HT1080 (cell line): ENCODE measurements around the gene BCDIN3D. TPM values are rescaled to one million over a fixed set of nuclear protein-coding genes. Genes with fewer than 3 reads are reported as not detected.
"Not testable (repeated sequence)": the region's sequence is repeated elsewhere in the genome, so short reads cannot be mapped to it uniquely, and the experiment has no call there.

ENCODE experiments used
- DNase-seq: peaks from one replicate; pipeline ENCODE4 v3.0.0-alpha.2; 2015; ENCODE audit warnings: low read depth
- polyA plus RNA-seq, 2 experiments: library from polyadenylated mRNA; depleted of rRNA; stranded (reverse); fragments of >200 nt; gene quantifications; 2 replicates each; pipeline ENCODE4 v1.2.3, GENCODE V29; 2015
- total RNA-seq: library from RNA; depleted of rRNA; stranded (reverse); fragments of >200 nt; shearing (Covaris generic); gene quantifications from 2 replicates; pipeline ENCODE4 v1.2.3, GENCODE V29; 2014; rRNA removed

The BCDIN3D gene, protein sequence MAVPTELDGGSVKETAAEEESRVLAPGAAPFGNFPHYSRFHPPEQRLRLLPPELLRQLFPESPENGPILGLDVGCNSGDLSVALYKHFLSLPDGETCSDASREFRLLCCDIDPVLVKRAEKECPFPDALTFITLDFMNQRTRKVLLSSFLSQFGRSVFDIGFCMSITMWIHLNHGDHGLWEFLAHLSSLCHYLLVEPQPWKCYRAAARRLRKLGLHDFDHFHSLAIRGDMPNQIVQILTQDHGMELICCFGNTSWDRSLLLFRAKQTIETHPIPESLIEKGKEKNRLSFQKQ
- total RNA-seq = 2.4 and 3.3 TPM in 2 replicates
- polyA plus RNA-seq (2015; cell fraction: cytosol; rRNA removed) = 3.4 and 3.8 TPM in 2 replicates
- 3.3 and 6.4 TPM in 2 replicates for polyA plus RNA-seq (2015; cell fraction: nucleus; rRNA removed)

DNA sequence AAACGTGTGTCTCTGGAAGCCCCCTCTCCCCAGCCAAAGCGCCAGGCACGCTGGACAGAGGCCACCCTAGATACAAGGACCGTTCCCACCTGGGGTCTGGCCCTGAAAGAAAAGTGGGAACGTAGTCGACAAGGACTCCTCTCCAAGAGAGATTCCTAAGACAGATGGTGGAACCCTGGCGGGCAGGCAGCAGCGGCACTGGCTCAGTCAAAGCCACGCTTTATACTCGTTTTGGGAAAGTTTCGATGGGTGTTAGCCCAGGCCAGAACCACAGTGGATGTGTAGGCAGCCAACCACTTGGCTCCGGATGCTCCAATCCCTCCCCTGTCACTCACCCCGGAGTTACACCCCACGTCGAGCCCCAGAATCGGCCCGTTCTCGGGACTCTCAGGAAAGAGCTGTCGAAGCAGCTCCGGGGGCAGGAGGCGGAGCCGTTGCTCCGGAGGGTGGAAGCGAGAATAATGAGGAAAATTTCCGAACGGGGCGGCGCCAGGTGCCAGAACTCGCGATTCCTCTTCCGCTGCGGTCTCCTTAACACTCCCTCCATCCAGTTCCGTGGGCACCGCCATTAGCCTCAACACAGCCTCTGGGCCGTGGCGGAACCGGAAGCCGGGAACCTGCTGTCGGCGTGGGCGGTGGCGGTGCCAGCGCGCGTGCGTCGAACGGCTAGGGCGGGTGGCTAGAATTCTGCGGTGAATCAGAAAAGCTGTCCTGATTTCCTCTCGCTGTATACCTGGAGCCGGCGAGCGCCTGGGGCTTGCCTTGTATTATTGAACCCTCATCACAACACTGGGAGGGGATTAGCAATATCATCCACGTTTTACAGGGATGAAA is at the start of gene BCDIN3D:
Gene BCDIN3D, minus strand, starts transcription at position 588 of the 834 bp plus-strand sequence. Its CDS starts 19 bp downstream, at position 569.
- peak; percentile 96 for DNase-seq

DNA sequence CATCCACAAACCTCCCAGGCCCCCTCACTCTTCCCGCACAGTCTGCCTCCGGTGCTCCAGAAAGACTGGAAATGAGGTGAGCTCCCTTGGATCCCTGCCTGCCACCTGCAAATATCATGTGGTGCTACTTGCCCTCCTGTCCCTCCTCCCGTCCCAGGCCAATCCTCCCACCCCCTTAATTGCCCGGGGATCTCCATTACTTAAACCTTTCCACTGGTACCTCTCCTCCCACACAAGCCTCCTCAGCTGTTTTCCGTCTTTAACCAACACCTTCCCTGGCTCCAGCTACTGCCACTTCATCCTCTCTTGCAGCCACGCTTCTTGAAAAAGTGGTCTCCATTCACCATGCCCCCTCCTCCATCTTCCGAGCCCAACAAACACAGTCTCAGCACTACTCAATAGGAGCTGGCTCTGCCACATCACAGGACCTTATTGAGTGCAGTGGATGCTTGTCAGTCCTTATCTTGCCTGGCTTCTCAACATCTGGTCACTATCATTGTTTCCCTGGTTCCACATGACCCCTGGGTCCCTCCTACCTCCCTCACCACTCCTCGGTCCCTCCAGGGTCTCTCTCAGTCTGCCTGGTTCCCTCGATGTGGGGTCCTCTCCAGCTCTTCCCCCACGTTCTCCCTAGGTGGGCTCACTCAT is 49.3 kb upstream of the BCDIN3D start:
- no peak for DNase-seq

DNA sequence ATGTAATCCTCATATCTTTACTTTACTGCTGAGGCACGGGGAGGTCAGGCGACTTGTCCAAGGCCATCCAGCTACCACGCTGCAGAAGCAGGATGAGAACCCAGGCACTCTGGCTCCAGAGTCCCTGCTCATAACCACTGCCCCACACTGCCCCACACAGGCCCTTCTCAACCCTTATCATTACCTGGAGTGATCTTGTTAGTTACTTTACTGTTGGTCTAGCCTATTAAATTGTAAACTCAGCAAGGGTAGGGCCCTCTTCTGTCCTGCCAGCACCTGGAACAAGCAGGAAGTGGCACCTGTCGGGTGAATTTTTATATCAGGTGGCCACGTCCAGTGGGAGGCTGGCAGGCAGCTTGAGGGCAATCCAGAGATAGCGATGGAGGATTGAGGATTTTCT is 48.6 kb upstream of the BCDIN3D start:
- no peak for DNase-seq

DNA sequence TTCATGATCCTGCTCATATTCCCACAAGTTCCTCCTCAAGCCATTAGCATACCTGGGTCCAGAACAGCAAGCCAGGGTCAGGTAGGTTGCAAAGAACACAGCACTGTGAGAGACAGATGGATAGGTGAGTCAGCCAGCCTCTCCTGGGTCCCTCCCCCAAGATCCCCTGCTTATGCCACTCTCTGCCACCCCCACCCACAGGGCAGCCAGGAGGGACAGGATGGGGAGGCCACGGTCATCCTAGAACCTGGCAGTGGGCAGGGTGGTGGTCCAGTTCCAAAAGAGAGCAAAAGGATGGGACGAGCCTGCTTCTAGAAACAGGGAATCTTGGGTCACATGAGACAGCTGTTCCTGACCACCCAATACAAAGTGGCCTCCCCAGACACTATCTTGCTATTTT is 48.1 kb upstream of the BCDIN3D start:
- DNase-seq = no peak

DNA sequence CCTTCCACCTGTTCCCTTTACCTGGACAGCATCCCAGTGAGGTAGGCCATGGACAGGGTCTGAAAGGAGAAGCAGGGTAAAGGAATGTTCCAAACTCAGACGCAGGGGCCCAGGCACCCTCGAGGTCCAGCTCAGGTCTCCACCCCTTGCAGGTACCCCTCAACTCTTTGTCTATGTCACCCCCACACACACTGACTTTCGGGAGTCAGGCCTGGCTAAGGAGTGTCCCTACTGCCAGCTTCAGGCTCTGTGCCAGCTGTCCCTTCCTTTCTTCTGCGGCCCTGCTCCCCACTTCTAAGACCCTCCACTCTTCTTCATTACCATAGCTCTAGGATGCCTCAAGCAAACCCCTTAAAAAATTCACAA is 47.2 kb upstream of the BCDIN3D start:
- no peak for DNase-seq

DNA sequence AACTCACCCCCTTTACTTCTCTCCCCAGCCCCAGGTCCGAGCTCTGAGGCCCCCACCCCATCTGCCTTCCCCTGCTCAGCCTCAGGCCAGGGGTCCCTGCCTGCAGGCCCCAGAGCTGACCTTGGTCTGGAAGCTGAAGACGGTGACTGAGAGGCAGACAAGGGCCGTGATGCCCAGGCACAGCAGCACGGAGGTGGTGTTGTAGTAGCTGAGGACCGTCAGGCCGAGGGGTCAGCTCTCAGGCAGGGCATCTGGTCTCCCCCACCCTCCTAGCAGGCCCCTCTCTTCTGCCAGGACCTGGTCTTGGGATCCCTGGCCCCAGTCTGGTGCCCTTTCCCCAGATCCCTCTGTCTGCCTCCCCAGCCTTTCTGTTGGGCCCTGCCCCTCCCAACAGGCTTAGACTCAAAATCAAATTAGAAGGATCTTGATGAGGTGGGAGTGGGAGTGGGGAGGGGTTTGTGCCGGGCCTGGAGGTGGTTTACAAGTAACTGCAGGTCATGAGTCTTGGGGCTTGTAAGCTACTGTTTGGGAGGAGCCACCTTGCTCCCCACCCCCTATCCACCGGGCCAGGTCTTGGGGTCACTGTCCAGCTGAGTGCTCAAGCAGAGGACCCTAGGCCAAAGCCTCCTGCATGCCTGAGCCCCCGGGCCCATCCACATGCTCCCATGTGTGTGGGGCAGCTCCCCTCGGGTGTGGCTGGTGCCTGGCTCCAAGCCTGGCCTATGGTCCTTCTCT is 46.6 kb upstream of the BCDIN3D start:
- DNase-seq = no peak

DNA sequence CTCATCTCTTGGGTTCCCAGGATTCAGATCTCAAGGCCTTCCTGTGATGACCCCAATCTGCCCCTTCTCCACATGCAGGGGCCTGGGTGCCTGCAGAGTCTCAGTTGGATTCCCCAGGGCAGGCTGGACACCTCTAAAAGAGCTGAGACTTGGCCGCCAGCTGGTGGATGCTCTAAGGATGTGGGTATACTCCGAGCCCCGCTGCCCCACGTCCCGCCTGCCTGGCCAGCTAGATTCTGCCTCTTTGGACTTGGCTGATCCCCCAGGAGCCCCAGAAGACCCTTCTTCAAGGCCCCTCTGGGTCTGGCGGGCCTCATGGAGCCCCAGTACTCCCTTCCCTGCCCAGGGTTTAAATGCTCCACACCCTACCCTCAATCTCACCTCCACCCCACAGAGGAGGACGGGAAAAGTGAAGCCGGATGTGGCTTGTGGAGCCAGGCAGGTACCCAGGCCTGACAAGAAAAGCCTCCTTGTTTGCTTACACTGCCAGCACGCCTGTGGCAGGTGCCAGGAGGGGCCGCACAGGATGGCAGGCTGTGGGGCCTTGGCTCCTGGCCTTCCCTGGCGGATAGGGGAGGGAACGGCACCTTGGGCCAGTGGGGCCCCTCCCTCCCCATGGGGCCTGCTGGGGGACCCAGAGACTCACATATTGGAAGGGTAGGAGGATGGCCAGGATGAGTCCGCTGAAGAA is 45.7 kb upstream of the BCDIN3D start:
- DNase-seq = no peak

DNA sequence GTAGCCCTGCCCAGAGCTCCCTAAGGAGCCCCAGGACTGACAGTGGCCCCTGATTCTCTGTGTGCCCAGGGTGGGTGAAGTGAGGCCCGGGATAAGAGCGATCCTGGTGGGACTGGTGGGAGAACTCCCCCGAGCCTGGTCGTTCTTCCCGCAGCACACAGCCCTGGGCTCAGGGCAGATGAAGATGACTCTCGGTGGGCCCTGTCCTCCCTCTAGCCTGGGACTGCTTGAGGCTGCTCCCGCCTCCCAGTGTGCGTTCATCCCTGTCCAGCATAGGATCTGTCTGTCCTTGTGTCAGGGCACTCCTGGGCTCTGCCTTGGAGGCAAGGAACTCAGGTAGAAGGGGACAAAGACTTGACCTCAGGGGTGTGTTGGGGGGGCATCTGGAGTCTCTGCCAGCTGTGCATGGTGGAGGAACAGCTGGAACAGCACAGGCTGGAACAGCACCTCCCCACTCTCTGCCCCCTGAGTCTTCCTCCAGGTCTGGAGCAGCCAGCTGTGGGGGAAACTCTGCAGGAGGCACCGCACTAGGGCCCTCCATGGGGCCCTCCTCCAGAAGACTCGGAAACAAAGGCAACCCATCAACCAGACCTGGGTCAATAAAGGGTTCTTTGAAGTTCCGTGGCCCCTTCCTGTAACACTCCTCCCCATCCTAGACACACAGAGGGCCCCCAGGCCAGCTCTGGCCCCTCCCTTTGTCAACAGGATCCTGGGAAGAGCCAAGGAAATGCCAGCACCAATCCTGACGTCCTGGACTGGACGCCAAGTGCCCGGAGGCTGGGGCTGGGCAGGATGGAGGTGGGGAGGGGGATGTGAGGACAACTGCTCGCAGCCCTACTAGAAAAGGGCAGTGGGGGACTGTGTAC is 44.9 kb upstream of the BCDIN3D start:
- DNase-seq = no peak

DNA sequence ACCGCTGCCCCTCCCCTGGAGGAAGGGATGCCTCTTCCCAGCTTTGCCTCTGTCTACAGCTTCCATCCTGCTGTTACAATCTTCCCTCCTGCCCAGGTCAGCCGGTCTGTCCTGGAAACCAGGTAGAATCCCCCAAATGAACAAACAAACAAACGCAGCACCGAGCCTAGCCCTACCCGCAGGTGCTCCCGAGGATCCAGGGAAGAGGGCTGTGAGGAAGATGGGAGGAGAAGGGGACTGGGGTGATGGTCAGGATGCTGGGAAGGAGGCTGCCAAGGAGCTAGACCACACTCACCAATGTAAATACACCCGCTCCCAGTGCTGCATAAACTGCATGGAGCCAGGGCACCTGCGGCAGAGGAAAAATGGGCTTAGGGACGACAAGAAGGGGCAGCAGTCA is 44.2 kb upstream of the BCDIN3D start:
- no peak for DNase-seq

DNA sequence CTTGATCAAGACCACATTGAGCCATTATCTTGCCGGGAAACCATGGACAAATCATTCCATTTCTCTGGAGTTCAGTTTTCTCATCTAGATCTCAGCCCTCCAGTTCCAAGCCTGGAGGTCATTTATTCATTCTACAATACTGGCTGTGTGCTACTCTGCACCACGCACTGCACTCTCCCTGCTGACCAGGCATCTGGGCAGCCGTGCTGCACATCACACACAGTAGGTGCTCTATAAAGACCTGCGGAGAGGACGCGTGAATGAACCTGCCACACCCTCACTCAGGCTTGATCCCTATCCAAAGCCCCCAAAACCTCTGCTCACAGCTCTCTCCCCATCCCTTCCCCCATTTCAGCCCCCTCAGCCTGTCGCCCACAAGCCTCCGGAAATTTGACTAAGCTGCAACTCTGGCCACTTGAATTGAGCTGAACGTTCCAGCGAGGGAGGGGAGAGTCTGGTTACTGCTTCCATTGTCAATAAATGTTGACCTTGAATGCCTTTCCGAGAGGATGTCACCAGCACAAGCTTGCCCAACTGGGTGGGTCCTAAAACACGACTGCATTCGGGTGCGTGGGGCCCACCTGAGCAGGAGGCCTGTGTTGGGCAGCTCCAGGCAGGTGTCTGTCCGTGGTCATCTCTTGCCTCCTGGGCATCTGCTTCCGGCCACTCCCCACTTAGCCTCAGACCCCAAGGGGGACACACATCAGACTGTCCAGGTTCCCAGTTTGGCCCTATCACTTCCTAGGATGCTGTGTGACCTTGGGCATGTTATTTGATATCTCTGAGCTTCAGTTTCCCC is 43.0 kb upstream of the BCDIN3D start:
- DNase-seq = no peak

DNA sequence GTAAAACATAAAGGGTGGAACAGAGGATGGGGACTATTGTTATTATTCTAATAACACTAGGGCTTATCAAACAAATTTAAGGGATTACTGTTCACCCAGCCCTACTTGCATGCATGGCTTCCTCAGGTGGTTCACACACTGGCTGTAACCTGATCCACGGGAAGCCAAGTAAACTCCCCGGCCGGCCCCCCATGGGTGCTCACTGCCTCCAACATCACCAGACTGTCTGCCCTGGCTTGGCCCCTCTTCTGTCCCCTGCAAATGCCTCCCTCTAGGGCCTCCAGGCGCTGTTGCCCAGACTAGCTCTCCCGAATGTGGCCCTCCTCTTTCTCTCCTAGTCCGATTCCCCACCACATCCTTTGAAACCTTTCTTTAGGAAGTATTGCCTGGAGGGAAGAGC is 42.2 kb upstream of the BCDIN3D start:
- DNase-seq = no peak

DNA sequence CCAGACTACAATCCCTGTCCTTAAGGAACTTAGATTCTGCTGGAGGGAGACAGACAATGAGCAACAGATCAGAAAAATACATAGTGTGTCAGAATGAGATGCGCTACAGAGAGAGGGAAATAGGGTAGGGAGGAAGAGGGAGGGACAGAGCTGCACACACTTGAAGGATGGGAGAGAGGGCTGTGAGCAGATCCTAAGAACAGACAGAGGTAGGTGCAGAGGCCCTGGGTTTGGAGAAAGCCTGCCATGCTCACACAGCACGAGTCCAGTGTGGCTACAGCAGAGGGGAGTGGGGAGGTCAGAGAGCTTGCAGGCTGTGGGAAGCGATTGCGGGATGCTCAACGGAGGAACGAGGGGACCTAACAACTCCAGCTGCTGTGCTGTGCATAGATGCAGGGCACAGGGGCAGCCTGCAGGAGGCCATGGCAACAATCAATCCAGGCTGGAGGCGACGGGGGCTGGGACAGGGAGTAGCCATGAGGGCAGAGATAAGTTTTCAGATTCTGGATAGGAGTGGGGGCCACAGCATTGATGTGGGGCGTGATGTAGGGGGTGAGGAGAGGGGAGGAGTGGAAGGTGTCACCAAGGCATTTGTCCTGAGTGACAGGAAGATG is 40.1 kb upstream of the BCDIN3D start:
- no peak for DNase-seq

DNA sequence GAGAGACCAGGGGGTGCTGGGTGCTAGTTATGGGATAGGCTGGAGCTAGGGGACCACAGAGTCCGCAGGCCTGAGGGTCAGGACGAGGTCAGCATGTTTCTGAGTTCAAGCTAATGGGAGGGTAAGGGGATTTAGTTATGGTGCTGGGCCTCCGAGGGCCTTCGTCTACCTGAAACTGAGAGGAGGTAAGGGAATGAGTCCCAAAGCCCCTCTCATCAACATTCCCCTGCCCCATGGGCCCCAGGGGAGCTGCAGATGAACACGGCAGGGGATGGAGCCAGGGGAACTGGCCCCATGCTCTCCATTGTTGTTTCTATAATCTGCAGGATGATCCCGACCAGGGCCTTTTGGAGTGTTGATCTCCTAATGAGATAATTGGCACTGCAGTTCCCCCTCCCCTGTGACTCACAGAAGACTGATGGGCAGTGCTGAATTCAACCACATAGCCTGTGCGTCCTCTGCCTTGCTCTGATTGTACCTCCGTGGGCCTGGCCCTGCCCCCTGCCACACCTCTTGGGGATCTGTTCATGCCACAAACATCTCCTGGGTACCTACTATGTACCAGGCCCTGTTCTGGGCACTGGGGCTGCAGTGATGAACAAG is 39.4 kb upstream of the BCDIN3D start:
- DNase-seq = no peak

DNA sequence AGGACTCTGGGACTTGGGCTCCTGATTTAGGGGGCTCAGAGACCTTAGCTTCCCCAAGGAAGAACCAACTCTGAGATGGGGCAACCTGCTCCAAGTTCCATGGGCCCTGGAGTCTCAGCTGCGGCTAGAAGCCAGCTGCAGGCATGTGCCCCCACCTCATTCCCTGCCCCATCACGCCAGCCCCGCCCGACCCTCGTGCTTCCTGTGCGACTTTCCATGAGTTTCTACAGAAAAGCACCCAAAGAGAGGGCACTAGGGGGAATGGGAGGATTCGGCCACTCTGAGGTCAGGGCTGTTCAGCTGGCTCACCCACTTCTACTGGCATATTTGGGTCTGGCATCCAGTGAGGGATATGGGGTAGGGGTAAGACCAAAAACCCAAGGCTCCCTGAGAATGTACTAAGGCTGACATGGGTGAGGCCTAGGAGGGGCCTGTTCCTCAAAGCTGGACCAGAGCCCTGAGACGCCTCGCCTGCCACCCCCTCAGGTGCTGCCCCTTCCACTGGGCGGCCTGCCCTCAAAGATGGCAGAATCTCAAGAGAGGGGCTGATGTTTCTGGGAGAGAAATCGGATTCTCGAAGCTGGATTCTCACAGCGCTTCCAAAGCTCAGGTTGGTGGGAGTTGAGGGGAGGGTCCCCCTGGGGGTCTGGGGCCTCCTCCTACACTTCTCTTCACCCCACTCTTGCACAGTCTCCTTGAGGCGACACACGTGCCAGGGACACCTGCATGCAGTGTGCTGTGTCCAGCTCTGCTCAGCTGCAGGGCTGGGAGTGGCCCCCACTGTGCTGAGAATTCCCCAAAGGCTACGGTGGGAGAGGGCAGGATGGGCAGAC is 38.7 kb upstream of the BCDIN3D start:
- DNase-seq = no peak

DNA sequence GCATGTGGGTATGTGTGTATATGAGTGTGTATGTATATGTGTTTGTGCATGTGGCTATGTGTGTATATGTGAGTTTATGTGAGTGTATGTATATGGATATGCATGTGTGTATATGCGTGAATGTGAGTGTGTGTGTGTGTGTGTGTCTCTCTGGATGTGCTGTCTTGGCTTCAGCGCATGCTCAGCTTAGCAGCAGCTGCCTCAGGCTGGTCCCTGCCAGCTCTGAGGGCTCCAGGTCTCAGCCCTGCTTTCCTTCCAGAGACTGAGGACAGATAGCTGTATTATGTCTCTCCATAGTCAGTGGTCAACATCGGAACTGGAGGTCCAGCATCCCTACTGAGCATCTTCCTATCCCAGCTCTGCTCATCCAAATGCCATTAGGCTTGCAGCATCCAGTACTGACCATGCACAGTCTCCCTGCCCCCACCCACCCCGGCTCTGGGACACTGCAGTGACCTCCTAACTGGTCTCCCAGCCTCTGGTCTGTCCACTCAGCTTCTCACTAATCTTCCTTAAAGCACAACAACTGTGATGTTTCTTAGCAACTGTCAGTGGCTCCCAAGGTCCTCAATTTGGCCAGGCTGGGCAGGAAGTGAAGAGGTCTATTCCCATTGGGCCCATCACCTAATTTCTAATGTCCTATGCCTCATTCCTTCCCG is 38.0 kb upstream of the BCDIN3D start:
- DNase-seq = no peak

DNA sequence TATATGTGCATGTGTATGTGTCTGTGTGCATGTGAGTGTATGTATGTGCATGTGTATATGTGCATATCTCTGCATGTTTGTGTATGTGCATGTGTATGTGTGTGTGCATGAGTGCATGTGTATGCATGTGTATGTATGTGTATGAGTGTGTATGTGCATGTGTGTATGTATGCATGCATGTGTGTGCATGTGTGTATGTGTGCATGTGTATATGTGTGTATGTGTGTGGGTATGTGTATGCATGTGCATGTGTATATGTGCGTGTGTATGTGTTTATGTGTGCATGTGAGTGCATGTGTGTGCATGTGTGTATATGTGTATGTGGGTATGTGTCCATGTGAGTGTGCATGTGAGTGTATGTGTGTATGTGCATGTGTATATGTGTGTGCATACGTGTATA is 36.2 kb upstream of the BCDIN3D start:
- not testable (repeated sequence) for DNase-seq

DNA sequence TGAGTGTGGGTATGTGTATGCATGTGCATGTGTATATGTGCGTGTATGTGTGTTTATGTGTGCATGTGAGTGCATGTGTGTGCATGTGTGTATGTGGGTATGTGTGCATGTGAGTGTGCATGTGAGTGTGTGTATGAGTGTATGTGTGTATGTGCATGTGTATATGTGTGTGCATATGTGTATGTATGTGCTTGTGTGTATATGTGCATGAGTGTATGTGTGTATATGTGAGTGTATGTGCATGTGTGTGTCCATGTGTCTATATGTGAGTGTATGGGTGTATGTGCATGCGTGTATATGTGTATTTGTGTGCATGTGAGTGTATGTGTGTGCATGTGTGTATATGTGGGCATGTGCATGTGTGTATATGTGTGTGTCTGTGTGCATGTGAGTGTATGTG is 35.1 kb upstream of the BCDIN3D start:
- no peak for DNase-seq
